ENCODE results near the gene NHLRC4.

NHLRC4 gene

GRCh38 chr16:554640-555365 lies 12.0 kb upstream of the NHLRC4 start:
- DNase-seq: no peak

GRCh38 chr16:555528-556473 lies 11.0 kb upstream of the NHLRC4 start:
- no peak for DNase-seq

GRCh38 chr16:556474-557173 lies 10.2 kb upstream of the NHLRC4 start:
- no peak for DNase-seq

- no peak for DNase-seq
Observed at GRCh38 chr16:557463-558297, 9.1 kb upstream of the NHLRC4 start.

GRCh38 chr16:558298-559020 lies 8.3 kb upstream of the NHLRC4 start:
- no peak for DNase-seq

GRCh38 chr16:559021-559380 lies 7.8 kb upstream of the NHLRC4 start:
- no peak for DNase-seq

- no peak for DNase-seq
Observed at GRCh38 chr16:559411-560203, 7.2 kb upstream of the NHLRC4 start.

- no peak for DNase-seq
Observed at GRCh38 chr16:560204-560700, 6.6 kb upstream of the NHLRC4 start, which contains the start of gene PRR35. TSS of gene PRR35 (plus strand) at chr16:560394. CDS start at chr16:563295, 2,901 bp downstream.

GRCh38 chr16:560701-561412 lies 5.9 kb upstream of the NHLRC4 start:
- DNase-seq: no peak

- no peak for DNase-seq
Observed at GRCh38 chr16:561413-561794, 5.4 kb upstream of the NHLRC4 start.

GRCh38 chr16:561957-562938 lies 4.6 kb upstream of the NHLRC4 start:
- DNase-seq: no peak

- DNase-seq: no peak
Observed at GRCh38 chr16:563072-563644, 3.6 kb upstream of the NHLRC4 start.

- no peak for DNase-seq
Observed at GRCh38 chr16:564690-565418, 2.0 kb upstream of the NHLRC4 start.

GRCh38 chr16:565419-566330 lies 1.1 kb upstream of the NHLRC4 start:
- no peak for DNase-seq

- DNase-seq: no peak
Observed at GRCh38 chr16:567373-568256, 810 bp downstream of the NHLRC4 start.
